ENCODE results near the gene USP15.

GRCh38 chr12:62290846-62291245, 30.6 kb downstream of the USP15 start:
- TF ChIP-seq CTCF (IDR thresholded peaks at IDR 0.05) (no peak), POLR2A (IDR thresholded peaks at IDR 0.05) (no peak)

All from transverse colon (tissue), 3 donors.